ENCODE measurements around the gene ZNF254. TPM values are rescaled to one million over a fixed set of nuclear protein-coding genes. Genes with fewer than 3 reads are reported as not detected.
A peak's percentile ranks its signal among the peaks of the same experiment; 100 is the strongest.

Gene ZNF254
- total and polyA plus RNA-seq, 9 of the 15 experiments (the other 6 are each of a cell fraction or from before 2014, with no cell fraction given): 10.7 to 22.1 (median 14.2) TPM

- TF ChIP-seq PRDM10 (IDR thresholded peaks at IDR 0.05; ENCODE audit: partially characterized antibody) (no peak), CBX1 (IDR thresholded peaks at IDR 0.05; ENCODE audit: low read depth) (no peak; the same call in 1 of the 2 replicates), ETV6 (IDR thresholded peaks at IDR 0.05; ENCODE audit: borderline replicate concordance in 1 of 2, low read depth in 2 of 2, low read length in 1 of 2) (no peak), ETV6 (CRISPR knock-in tag; IDR thresholded peaks at IDR 0.05; ENCODE audit: borderline replicate concordance) (no peak), GATAD2B (IDR thresholded peaks at IDR 0.05; ENCODE audit: borderline replicate concordance) (no peak), ZNF778 (CRISPR knock-in tag; IDR thresholded peaks at IDR 0.05) (no peak), PCBP1 (IDR thresholded peaks at IDR 0.05; ENCODE audit: low read depth, low read length, poor library complexity, severe bottlenecking) (no peak), ZSCAN32 (CRISPR knock-in tag; IDR thresholded peaks at IDR 0.05) (no peak), NFRKB (IDR thresholded peaks at IDR 0.05; ENCODE audit: low read depth) (peak; percentile 88), SAP30 (IDR thresholded peaks at IDR 0.05; ENCODE audit: borderline replicate concordance, insufficient read depth, low read depth, low read length, poor library complexity, severe bottlenecking) (no peak), SLC30A9 (CRISPR knock-in tag; IDR thresholded peaks at IDR 0.05) (no peak), CGGBP1 (CRISPR knock-in tag; IDR thresholded peaks at IDR 0.05) (no peak), ARID1B (IDR thresholded peaks at IDR 0.05) (no peak), SIN3A (IDR thresholded peaks at IDR 0.05; ENCODE audit: borderline replicate concordance in 2 of 2, control insufficient read depth in 1 of 2, low read depth in 2 of 2, low read length in 2 of 2) (no peak), JUNB (CRISPR knock-in tag; conservative IDR thresholded peaks at IDR 0.05) (no peak), GTF2F1 (IDR thresholded peaks at IDR 0.05; ENCODE audit: low read depth, low read length) (no peak), MIER1 (IDR thresholded peaks at IDR 0.05; ENCODE audit: low read depth) (no peak), ERF (CRISPR knock-in tag; IDR thresholded peaks at IDR 0.05) (no peak), FOSL1 (tag; conservative IDR thresholded peaks at IDR 0.05) (no peak)
- TF ChIP-seq, protein P1, sequence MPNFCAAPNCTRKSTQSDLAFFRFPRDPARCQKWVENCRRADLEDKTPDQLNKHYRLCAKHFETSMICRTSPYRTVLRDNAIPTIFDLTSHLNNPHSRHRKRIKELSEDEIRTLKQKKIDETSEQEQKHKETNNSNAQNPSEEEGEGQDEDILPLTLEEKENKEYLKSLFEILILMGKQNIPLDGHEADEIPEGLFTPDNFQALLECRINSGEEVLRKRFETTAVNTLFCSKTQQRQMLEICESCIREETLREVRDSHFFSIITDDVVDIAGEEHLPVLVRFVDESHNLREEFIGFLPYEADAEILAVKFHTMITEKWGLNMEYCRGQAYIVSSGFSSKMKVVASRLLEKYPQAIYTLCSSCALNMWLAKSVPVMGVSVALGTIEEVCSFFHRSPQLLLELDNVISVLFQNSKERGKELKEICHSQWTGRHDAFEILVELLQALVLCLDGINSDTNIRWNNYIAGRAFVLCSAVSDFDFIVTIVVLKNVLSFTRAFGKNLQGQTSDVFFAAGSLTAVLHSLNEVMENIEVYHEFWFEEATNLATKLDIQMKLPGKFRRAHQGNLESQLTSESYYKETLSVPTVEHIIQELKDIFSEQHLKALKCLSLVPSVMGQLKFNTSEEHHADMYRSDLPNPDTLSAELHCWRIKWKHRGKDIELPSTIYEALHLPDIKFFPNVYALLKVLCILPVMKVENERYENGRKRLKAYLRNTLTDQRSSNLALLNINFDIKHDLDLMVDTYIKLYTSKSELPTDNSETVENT (CRISPR knock-in tag; IDR thresholded peaks at IDR 0.05): peak; percentile 44; the same call in 1 of the 2 replicates
Measured at GRCh38 chr19:24086974-24087595, at the start of gene ZNF254 (continued).

All from K562 (cell line).